PC-3 (cell line): ENCODE data around the gene ZIC4. TPM values are rescaled to one million over a fixed set of nuclear protein-coding genes. Genes with fewer than 3 reads are reported as not detected.

Experiments
- ATAC-seq: fragments of 200-7000 bp; cut with Tn5 transposase; 2 replicates; pipeline ENCODE4 v1.9.1; 2020; ENCODE audit warnings: mild to moderate bottlenecking, moderate library complexity
- BruUV-seq: library from RNA; stranded (reverse); fragments of 400-500 nt; replicated peaks from 2 replicates; lab custom pipeline; 2021; lab: Mats Ljungman, UMichigan
- CTCF ChIA-PET: fragments of 300-600 bp; sonication (Branson Sonifier 250); formaldehyde crosslinking; loops from one replicate; lab custom pipeline; 2022; ENCODE audit warnings: antibody characterized with exemption; lab: Charles Lee
- POLR2A ChIA-PET: fragments of 300-600 bp; sonication (Branson Sonifier 250); formaldehyde crosslinking; loops from one replicate; lab custom pipeline; 2022; ENCODE audit warnings: antibody characterized with exemption; ENCODE audit not compliant: unreplicated experiment; lab: Charles Lee
- DNase-seq: peaks from one replicate; pipeline ENCODE4 v3.0.0-alpha.2; 2015
- H2AFZ ChIP-seq: fragments of 300-600 bp; sonication (generic); 2 replicates; pipeline ENCODE4 v1.6.0; 2016; ENCODE audit warnings: antibody characterized with exemption, low read length
- H3F3A ChIP-seq: fragments of 300-600 bp; sonication (generic); one replicate; pipeline ENCODE4 v1.6.0; 2017; ENCODE audit warnings: antibody characterized with exemption, low read length, control low read depth, mild to moderate bottlenecking; ENCODE audit not compliant: unreplicated experiment
- H3K27ac ChIP-seq: fragments of 300-600 bp; sonication (generic); 2 replicates; pipeline ENCODE4 v1.5.1; 2016; ENCODE audit warnings: mild to moderate bottlenecking, low read length
- H3K27me3 ChIP-seq: fragments of 300-600 bp; sonication (generic); 2 replicates; pipeline ENCODE4 v1.6.1; 2016; ENCODE audit warnings: low read length, mixed read lengths
- H3K36me3 ChIP-seq: fragments of 300-600 bp; sonication (generic); 2 replicates; pipeline ENCODE4 v1.6.1; 2016; ENCODE audit warnings: low read depth, mixed run types, low read length, mixed read lengths
- H3K4me1 ChIP-seq: fragments of 300-600 bp; sonication (generic); 2 replicates; pipeline ENCODE4 v1.5.1; 2016; ENCODE audit warnings: low read length; ENCODE audit not compliant: insufficient read depth
- H3K4me2 ChIP-seq: fragments of 300-600 bp; sonication (generic); 2 replicates; pipeline ENCODE4 v1.6.0; 2016; ENCODE audit warnings: low read length
- H3K4me3 ChIP-seq: fragments of 300-600 bp; sonication (generic); 2 replicates; pipeline ENCODE4 v1.5.1; 2016; ENCODE audit warnings: mild to moderate bottlenecking, low read length, mixed read lengths
- H3K79me2 ChIP-seq: fragments of 300-600 bp; sonication (generic); 2 replicates; pipeline ENCODE4 v1.6.1; 2017; ENCODE audit warnings: low read length, mixed read lengths
- H3K9ac ChIP-seq: fragments of 300-600 bp; sonication (generic); 2 replicates; pipeline ENCODE4 v1.6.0; 2016; ENCODE audit warnings: mild to moderate bottlenecking, low read length
- H3K9me2 ChIP-seq: fragments of 300-600 bp; sonication (generic); replicated peaks from 2 replicates; pipeline ENCODE4 v1.6.1; 2016; ENCODE audit warnings: mixed run types, low read length, mixed read lengths
- H3K9me3 ChIP-seq: fragments of 300-600 bp; sonication (generic); 2 replicates; pipeline ENCODE4 v1.6.1; 2016; ENCODE audit warnings: low read length, mixed read lengths
- H4K20me1 ChIP-seq: fragments of 300-600 bp; sonication (generic); 2 replicates; pipeline ENCODE4 v1.6.1; 2016; ENCODE audit warnings: low read length, mixed read lengths
- EZH2 ChIP-seq: fragments of 300-600 bp; sonication (generic); IDR thresholded peaks from one replicate; pipeline ENCODE4 v1.6.1; 2017; ENCODE audit warnings: antibody characterized with exemption, mild to moderate bottlenecking, low read length; ENCODE audit not compliant: unreplicated experiment
- EZH2phosphoT487 ChIP-seq: fragments of 300-600 bp; sonication (generic); IDR thresholded peaks from 2 replicates; pipeline ENCODE4 v1.6.1; 2018; ENCODE audit warnings: mild to moderate bottlenecking, antibody characterized with exemption, low read length, borderline replicate concordance
- intact Hi-C: fragments of 100-400 bp; cut with micrococcal nuclease; formaldehyde crosslinking; loops from 2 replicates; pipeline ENCODE4 v1.9.0; 2023
- total RNA-seq: library from RNA; depleted of rRNA; stranded (reverse); fragments of >200 nt; gene quantifications from 2 replicates; pipeline ENCODE4 v1.2.3, GENCODE V29; 2014
- TF ChIP-seq, protein P1 (sequence below): fragments of 300-600 bp; sonication (generic); conservative IDR thresholded peaks from 2 replicates; pipeline ENCODE4 v1.5.1; 2017; ENCODE audit warnings: antibody characterized with exemption, low read depth, mild to moderate bottlenecking, low read length

Gene ZIC4
- total RNA-seq, 1 experiment from 2014 or later: not detected

DNA sequence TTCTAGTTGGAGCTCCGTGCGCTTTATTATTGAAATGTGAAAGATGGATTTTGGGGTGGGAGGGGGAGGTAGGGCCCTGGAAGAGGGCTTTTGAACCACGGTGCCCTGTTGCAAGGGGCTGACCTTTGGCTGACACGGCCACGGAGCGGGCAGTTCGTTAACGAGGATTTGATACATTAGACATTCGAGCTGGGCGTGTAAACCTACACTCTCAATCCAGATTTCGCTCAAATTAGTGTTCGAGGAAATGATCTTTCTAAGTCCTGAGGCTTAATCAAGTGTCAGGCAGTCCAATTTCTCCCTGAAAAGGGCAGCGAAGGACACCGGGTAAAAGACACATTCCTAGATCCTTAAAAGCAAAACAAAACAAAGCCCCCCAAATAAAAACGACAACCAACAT, 15.9 kb upstream of the ZIC4 start:
- Histone ChIP-seq H3K79me2 (no peaks in the 10 kb centered on the region), H3K4me3 (no peak overlapping the region), H3K4me2 (no peak overlapping the region), H3K9ac (no peak overlapping the region), H3K9me2 (no peaks in the 10 kb centered on the region), H3K9me3 (no peaks in the 10 kb centered on the region), H3F3A (no peaks in the 10 kb centered on the region), H3K27me3 (peaks cover 96% of the 10 kb centered on the region), H3K27ac (no peak overlapping the region), H4K20me1 (no peaks in the 10 kb centered on the region), H2AFZ (no peak overlapping the region), H3K36me3 (no peaks in the 10 kb centered on the region), H3K4me1 (no peaks in the 10 kb centered on the region)
- no TSS peak for BruUV-seq
- DNase-seq (no peak), ATAC-seq (no peak)
- ChIA-PET POLR2A (no interaction called here), CTCF (no interaction called here)
- intact Hi-C loops: no loop called here
- TF ChIP-seq, protein P1, sequence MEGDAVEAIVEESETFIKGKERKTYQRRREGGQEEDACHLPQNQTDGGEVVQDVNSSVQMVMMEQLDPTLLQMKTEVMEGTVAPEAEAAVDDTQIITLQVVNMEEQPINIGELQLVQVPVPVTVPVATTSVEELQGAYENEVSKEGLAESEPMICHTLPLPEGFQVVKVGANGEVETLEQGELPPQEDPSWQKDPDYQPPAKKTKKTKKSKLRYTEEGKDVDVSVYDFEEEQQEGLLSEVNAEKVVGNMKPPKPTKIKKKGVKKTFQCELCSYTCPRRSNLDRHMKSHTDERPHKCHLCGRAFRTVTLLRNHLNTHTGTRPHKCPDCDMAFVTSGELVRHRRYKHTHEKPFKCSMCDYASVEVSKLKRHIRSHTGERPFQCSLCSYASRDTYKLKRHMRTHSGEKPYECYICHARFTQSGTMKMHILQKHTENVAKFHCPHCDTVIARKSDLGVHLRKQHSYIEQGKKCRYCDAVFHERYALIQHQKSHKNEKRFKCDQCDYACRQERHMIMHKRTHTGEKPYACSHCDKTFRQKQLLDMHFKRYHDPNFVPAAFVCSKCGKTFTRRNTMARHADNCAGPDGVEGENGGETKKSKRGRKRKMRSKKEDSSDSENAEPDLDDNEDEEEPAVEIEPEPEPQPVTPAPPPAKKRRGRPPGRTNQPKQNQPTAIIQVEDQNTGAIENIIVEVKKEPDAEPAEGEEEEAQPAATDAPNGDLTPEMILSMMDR: no peak
- TF ChIP-seq EZH2 (no peak), EZH2phosphoT487 (no peak)

- H3K9me3 ChIP-seq: no peaks in the 10 kb centered on the region
- H3F3A ChIP-seq: no peaks in the 10 kb centered on the region
- no peak overlapping the region for H2AFZ ChIP-seq
- ATAC-seq: no peak
- H3K9ac ChIP-seq: no peak overlapping the region
- DNase-seq: no peak
- BruUV-seq: no TSS peak
- H4K20me1 ChIP-seq: no peaks in the 10 kb centered on the region
- H3K4me3 ChIP-seq: no peak overlapping the region
- no peaks in the 10 kb centered on the region for H3K4me1 ChIP-seq
- no peak overlapping the region for H3K27ac ChIP-seq
- peaks cover 95% of the 10 kb centered on the region for H3K27me3 ChIP-seq
- POLR2A ChIA-PET: no interaction called here
- TF ChIP-seq, protein P1: no peak
- H3K36me3 ChIP-seq: no peaks in the 10 kb centered on the region
- H3K4me2 ChIP-seq: no peak overlapping the region
- H3K9me2 ChIP-seq: no peaks in the 10 kb centered on the region
- CTCF ChIA-PET: no interaction called here
- no peaks in the 10 kb centered on the region for H3K79me2 ChIP-seq
- intact Hi-C loops: no loop called here
These were observed 15.0 kb upstream of the ZIC4 start for GRCh38 chr3:147421184-147421912.

DNA sequence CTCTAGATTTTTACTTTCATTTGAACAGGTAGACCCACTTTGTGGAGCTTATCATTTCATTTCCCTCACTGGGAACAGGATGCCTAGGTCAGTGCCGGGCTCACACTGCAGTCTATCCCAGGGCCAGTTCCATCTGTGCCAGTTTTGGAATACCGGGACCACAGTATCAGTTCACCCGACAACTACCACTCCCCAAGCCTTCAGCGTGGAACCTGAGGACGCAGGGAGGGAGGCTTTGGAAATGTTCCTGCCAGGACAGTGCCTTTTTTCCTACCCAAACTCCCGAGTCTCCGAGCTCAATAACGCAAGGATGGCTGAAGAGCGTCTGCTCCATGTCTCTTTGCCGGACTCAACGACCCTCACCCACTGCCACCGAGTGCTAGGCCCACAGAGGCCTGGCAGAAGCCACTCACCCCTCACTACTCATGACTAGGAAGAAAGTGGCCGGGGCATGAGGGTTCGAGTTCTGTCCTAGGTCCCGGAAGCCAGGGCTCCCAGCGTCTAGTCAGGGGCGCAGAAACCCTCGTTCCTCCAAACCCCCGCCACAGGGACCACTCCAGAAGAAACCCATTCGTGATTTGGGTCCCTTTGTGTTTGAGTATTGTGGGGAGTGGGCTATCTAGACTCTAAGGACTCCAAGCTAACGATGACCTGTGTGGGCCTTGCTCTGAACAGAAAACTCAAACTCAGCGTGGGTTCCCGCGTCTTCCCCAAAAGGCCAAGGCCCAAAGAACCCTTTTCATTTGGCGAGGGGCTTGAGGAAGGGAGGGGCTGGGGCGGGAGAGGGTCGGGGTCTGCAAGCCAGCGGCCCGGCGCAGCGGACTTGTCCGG, 14.2 kb upstream of the ZIC4 start:
- H3K27ac ChIP-seq: no peak overlapping the region
- POLR2A ChIA-PET: no interaction called here
- CTCF ChIA-PET: no interaction called here
- BruUV-seq: no TSS peak
- no peaks in the 10 kb centered on the region for H3F3A ChIP-seq
- no peak overlapping the region for H3K4me2 ChIP-seq
- H4K20me1 ChIP-seq: no peaks in the 10 kb centered on the region
- TF ChIP-seq EZH2phosphoT487 (no peak), EZH2 (no peak)
- TF ChIP-seq, protein P1: no peak
- H3K4me3 ChIP-seq: no peak overlapping the region
- no peaks in the 10 kb centered on the region for H3K9me3 ChIP-seq
- intact Hi-C loops: no loop called here
- H2AFZ ChIP-seq: no peak overlapping the region
- H3K9me2 ChIP-seq: no peaks in the 10 kb centered on the region
- ATAC-seq (no peak), DNase-seq (no peak)
- no peak overlapping the region for H3K9ac ChIP-seq
- H3K4me1 ChIP-seq: no peaks in the 10 kb centered on the region
- no peaks in the 10 kb centered on the region for H3K36me3 ChIP-seq
- H3K79me2 ChIP-seq: no peaks in the 10 kb centered on the region
- peaks cover 95% of the 10 kb centered on the region for H3K27me3 ChIP-seq
